ENCODE results near the gene SPOP.

SPOP gene

DNA sequence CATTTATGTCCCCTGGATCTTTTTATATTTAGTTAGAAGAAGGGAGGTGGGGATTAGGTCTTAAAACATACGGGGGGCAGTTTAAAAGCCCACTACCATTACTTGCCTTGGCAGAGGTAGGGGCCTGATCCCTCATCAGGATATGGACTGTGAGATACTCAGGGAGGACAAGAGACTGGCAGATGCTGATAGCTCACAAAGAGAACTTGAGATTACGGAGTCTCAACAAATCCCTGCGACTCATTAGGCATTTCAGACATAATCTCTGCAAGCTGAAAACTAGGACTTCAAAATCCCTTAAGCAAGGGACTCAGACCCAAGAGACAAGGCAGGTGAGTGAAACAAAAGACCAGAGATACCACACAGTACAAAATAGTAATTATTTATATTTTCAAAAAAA, 79.0 kb downstream of the SPOP start:
- ChIA-PET CTCF (interaction anchor here (0.8 to 2.3 kb wide), 4 partner anchors 16 to 97 kb away, joined by 3 to 11 read pairs (median 6); partner anchors contain the start of gene NXPH3), POLR2A (no interaction called here)
- no peak overlapping the region for H3K4me3 ChIP-seq (ENCODE audit: low read depth, low read length)
- TF ChIP-seq, protein P1, sequence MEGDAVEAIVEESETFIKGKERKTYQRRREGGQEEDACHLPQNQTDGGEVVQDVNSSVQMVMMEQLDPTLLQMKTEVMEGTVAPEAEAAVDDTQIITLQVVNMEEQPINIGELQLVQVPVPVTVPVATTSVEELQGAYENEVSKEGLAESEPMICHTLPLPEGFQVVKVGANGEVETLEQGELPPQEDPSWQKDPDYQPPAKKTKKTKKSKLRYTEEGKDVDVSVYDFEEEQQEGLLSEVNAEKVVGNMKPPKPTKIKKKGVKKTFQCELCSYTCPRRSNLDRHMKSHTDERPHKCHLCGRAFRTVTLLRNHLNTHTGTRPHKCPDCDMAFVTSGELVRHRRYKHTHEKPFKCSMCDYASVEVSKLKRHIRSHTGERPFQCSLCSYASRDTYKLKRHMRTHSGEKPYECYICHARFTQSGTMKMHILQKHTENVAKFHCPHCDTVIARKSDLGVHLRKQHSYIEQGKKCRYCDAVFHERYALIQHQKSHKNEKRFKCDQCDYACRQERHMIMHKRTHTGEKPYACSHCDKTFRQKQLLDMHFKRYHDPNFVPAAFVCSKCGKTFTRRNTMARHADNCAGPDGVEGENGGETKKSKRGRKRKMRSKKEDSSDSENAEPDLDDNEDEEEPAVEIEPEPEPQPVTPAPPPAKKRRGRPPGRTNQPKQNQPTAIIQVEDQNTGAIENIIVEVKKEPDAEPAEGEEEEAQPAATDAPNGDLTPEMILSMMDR (IDR thresholded peaks at IDR 0.05; ENCODE audit: insufficient read depth, low read length, missing control alignments) = no peak
- DNase-seq (ENCODE audit: low read depth, low spot score) = no peak

DNA sequence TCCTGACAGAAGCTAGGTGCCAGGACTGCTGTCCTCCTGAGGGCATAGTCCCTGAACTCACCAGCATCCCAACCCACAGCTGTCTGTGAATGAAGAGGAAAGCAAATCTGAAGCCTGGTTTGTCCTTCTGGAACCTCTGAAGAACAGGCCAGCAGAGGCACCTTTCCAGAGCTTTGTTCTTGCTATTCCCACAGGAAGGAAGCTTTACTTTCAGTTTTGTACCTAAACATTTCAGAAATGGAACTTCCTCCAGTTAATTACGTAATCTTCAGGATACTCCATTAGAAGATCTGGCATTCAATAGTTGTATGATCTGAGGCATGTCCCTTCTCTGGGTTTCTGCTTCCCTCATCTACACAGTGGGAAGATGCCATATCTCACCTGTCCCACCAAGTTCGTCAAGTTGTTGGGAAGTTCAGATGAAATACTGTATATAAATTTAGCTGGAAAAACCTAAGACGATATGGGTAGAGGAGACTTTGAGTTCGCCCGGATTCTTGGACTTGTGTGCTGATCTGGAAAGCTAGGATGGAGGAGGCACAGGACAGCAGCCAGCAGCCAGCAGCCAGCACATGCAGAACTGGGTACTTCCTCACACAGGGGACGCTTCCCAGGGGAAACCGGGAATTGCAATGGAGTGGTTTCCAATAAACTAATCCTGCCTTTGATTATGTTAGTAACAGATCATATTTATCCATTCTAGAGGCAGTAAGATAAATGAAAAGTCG, 79.8 kb downstream of the SPOP start:
- DNase-seq (ENCODE audit: low read depth, low spot score) = no peak
- ChIA-PET POLR2A (no interaction called here), CTCF (interaction anchor here (0.8 to 2.3 kb wide), 5 partner anchors 20 to 98 kb away, joined by 3 to 11 read pairs (median 6); partner anchors contain the start of gene NXPH3)
- H3K4me3 ChIP-seq (ENCODE audit: low read depth, low read length) = no peak overlapping the region
- TF ChIP-seq, protein P1 (IDR thresholded peaks at IDR 0.05; ENCODE audit: insufficient read depth, low read length, missing control alignments) = no peak

DNA sequence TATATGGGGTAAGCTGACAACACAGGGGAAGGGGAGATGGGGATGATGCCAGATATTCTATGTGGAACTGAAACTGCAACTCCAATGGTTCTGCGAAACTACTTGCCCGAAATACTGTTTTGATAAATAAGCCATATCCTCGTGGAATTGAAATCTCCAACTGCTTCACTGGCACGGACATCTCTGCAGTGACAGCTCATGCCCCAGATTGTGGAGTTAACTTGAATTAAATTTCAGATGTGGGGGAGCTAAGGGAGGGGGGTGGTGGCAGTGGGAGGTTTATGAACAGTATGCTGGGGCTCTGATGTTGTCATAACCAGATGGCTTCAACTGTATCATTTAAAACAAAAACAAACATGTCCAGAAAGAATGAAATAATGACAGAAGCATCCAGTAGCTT, 80.5 kb downstream of the SPOP start:
- no peak for DNase-seq (ENCODE audit: low read depth, low spot score)
- TF ChIP-seq, protein P1 (IDR thresholded peaks at IDR 0.05; ENCODE audit: insufficient read depth, low read length, missing control alignments) = no peak
- CTCF ChIA-PET = interaction anchor here (1.1 to 2.3 kb wide), 4 partner anchors 21 to 84 kb away, joined by 3 to 11 read pairs (median 4); partner anchors contain the start of gene NXPH3
- POLR2A ChIA-PET = no interaction called here
- no peak overlapping the region for H3K4me3 ChIP-seq (ENCODE audit: low read depth, low read length)

DNA sequence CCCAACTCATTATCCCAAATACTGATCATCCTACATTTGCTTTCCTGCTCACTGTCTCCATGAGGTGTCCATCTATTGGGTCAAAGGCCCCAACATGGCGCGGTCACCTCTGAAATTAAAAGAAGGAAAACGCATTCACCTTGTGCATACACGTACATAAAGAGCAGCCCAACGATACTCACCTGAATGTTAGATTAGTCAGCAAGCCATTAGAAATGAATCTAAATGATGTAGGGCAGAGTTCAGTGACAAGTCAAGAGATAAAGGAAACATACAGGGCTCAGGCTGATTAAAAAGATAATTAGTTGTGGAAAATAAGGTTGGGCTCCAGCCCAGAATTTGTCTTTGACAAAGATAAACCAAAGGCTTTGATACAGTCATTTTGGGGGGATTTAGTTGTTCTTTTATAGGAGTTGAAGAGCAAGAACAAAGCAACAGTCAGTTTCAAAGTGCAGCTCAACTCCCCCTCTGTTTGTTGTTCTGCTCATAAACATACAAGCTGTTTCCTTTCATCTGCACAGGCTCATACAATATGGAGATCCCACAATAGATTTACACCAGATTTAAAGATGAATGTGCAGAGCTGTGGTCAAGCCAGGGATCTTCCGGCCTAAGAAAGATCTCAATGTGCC, 81.2 kb downstream of the SPOP start:
- TF ChIP-seq, protein P1 (IDR thresholded peaks at IDR 0.05; ENCODE audit: insufficient read depth, low read length, missing control alignments) = no peak
- DNase-seq (ENCODE audit: low read depth, low spot score) = no peak
- ChIA-PET CTCF (interaction anchor here (1.1 to 2.4 kb wide), 5 partner anchors 21 to 85 kb away, joined by 3 to 13 read pairs (median 4); partner anchors contain the start of gene NXPH3), POLR2A (no interaction called here)
- H3K4me3 ChIP-seq (ENCODE audit: low read depth, low read length) = no peak overlapping the region

DNA sequence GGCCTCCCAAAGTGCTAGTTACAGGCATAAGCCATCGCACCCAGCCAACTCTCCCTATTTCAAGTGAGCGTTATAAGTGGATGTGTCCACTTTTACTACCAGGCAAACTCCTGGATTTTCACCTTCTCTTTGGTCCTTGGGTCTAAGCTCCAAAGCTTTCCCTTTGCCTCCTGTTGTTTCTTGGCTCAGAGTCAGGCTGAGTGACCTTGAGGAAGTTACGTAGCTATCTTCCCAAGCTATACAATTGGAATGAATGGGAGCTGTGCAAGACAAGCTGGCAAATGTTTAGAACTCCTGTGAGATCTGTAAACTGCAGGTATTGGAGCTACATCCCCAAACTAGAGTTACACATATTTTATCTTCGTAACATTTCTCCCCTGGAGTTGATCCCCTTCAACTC, 81.9 kb downstream of the SPOP start:
- no peak for DNase-seq (ENCODE audit: low read depth, low spot score)
- ChIA-PET CTCF (interaction anchor here (2.4 to 2.9 kb wide), 2 partner anchors 26 to 99 kb away, joined by 9 to 13 read pairs; no protein-coding TSS in a partner anchor), POLR2A (no interaction called here)
- TF ChIP-seq, protein P1 (IDR thresholded peaks at IDR 0.05; ENCODE audit: insufficient read depth, low read length, missing control alignments) = no peak
- no peak overlapping the region for H3K4me3 ChIP-seq (ENCODE audit: low read depth, low read length)

DNA sequence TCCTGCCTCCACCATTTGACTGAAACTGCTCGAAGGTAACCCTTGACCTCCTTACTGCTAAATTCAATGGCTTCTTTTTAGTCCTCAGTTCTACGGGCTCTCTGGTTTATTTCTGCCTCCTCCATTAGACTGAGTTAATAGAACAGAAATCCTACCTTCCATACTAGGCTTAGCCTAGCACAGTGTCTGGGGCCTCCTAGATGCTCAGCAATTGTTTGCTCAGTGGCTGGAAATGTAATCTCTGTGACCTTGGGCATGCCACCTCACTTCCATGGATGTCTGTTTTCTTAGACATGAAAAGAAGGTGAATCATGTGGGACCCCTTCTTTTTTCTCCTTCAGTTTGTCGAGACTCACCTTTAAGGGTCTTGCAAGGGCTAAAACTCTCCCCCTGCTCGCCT, 82.6 kb downstream of the SPOP start:
- POLR2A ChIA-PET = interaction anchor here (0.6 kb wide), 1 partner anchor 130 kb away, joined by 3 read pairs; no protein-coding TSS in a partner anchor
- DNase-seq (ENCODE audit: low read depth, low spot score) = no peak
- CTCF ChIA-PET = interaction anchor here (0.8 to 2.9 kb wide), 5 partner anchors 12 to 103 kb away, joined by 3 to 13 read pairs (median 4); no protein-coding TSS in a partner anchor
- TF ChIP-seq, protein P1 (IDR thresholded peaks at IDR 0.05; ENCODE audit: insufficient read depth, low read length, missing control alignments) = no peak
- no peak overlapping the region for H3K4me3 ChIP-seq (ENCODE audit: low read depth, low read length)

Measured in AG04449 (cell line).